ENCODE measurements around the gene TRAF2.

The TRAF2 gene

DNA sequence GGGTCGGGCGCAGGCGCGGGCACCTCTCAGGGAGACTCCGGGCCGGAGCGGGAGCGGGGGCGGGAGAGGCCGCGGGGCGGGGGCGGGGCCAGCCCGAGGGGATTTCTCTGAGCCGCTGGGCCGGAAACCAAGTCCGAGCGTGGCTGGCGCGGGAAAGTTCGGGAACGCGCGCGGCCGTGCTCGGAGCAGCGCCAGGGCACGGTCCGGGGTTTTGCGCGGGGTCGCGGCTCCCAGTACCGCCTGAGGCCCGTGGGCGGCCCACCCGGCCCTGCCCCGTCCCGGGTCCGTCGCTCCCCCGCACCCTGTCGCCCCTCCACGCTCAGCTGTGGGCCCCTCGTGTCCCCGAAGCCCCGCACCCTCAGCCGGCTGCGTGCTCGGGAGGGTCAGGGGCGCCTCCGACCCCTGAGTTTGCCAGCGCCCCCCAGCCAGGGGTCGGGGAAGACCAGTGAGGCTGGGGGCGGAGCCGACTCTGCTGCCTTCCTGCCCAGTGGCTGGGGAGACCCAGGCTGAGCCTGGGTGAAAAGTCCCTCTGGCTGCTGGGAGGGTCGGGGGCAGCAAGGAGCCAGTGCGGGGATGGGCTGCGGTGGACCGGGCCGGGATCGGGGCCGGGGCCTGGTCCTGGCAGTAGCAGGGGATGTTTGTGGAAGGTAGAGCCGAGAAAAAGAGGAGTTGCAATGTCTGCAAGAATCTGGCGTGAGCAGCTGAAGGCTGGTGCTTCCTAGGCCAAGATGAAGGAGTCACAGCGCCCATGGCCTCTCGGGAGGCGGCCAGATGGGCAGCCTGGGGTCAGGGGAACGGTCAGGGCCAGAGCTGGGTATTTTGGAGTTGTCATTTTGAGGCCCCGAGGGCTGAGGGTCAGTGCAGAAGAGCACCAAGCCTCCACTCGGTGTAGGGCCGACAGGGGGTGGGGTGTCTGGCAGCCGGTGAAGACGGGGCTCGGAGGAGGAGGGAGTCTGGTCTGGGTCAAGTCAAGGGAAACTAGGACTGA lies 588 bp downstream of the TRAF2 start:
- DNase-seq = no peak

DNA sequence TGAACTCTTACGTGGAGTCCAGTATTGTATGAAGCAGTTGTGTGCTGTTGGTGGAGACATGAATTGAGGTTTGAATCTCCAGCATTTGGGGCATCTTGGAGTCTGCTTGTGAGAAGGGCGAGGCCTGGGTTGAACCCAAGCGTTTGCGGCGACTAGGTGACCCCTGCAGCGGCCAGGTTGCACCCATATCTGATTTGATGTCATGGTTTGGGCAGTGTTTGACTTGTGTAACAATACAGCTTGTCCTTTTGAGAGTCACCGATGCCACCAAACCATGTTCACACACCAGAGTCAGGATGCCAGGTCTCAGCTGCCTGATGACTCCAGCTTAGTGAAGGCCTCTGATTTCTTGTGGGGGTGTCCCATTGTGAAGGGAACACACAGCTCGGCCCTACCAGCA lies 2.1 kb downstream of the TRAF2 start:
- no peak for DNase-seq

DNA sequence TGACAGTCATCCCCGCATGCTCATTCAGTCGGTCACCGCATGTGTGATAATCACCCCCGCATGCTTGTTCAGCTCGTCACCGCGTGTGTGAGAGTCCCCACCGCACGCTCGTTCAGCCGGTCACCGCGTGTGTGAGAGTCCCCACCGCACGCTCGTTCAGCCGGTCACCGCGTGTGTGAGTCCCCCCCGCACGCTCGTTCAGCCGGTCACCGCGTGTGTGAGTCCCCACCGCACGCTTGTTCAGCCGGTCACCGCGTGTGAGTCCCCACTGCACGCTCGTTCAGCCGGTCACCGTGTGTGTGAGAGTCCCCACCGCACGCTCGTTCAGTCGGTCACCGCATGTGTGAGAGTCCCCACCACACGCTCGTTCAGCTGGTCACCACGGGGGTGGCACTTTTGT lies 3.5 kb downstream of the TRAF2 start:
- no peak for DNase-seq

DNA sequence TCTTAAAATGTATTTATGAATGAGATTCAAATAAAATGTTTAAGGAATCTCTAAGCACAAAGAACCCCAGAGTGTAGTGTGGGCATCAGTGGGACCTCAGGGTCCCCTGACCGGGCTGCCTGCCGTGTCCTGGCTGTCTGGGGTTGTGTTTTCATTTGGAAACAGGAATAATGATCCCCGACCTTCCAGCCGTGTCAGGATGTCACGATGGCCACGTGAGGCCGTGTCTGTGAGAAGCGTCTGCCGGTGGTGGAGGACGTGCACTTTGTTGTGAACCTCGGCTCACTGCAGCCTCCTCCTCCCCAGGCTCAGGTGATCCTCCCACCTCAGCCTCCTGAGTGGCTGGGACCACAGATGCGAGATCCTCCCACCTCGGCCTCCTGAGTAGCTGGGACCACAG lies 4.3 kb downstream of the TRAF2 start:
- no peak for DNase-seq

DNA sequence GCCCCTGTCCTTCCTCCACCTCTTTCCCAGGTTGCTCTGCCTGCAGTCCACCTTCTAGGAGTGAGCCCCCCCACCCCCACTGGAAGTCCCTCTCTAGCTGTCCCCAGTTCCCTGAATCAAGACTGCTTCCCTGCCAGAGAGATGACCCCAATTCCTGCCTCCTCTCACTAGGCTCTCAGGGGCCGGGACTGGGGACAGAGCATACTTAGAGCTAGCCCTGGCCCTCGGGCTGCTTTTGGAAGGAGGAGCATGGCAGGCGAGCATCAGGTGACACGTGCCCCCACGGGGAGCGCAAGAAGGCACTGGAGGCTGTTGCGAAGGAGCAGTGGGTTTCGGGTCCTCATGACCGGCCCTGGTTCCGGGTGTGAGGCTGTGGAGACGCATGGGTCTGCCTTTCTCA lies 9.7 kb downstream of the TRAF2 start:
- no peak for DNase-seq

DNA sequence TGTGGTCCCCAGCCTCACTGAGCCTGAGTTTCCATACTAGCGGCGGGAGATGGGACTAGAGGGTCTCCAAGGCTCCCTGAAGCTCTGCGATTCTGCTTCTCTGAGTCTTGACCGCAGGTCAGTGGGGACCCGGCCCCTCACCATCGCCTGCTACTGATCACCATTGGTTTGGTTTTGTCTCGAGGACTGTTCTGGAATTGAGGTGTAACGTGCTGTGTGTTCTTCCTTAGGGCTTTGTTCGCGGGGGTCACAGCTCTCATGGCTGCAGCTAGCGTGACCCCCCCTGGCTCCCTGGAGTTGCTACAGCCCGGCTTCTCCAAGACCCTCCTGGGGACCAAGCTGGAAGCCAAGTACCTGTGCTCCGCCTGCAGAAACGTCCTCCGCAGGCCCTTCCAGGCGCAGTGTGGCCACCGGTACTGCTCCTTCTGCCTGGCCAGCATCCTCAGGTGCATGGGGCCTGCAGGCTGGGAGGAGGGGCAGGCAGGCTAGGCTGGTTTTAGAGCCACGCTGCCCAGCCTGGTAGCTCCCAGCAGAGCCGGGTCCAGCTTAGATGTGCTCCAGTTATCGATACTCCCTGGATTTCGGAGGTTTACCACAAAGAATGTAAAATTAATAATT lies 12.3 kb downstream of the TRAF2 start:
- DNase-seq = no peak

DNA sequence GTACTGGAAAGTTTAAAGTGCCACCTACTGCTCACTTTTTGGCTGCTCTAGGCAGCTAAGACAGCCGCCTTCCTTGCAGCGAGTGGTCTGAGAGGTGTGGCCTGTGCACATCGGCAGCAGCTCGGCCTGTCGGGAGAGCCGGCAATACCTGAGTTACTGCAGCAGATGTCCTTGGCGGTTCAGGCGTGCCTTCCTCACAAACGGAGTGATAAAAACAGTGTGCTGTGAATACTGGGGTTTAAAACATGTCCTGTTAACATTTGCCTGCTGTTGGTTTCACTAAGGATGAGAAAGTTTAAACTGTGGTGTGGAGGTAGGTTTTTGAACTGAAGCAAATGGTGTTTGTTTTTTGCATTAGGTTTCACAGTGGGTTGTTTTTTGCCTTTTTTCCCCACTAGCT lies 12.9 kb downstream of the TRAF2 start:
- DNase-seq = no peak

DNA sequence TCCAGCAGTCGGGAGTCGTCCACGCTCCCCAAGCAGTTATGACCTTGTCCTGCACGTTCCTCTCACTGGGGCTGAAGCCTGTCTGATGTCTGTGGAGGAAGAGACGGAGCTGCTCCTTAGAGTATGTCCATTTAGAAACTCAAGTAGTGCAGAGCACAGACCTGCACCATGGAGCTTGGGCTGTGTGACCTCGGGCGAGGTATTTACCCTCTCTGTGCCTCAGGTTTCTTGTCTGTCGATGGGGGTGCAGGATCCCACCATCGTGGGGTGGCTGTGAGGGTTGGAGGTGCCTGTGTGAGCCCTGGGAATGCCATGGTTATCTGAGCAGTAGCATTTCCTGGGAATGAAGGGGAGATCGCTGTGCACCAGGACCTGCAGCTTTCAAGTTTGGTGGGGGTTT lies 14.2 kb downstream of the TRAF2 start:
- no peak for DNase-seq

DNA sequence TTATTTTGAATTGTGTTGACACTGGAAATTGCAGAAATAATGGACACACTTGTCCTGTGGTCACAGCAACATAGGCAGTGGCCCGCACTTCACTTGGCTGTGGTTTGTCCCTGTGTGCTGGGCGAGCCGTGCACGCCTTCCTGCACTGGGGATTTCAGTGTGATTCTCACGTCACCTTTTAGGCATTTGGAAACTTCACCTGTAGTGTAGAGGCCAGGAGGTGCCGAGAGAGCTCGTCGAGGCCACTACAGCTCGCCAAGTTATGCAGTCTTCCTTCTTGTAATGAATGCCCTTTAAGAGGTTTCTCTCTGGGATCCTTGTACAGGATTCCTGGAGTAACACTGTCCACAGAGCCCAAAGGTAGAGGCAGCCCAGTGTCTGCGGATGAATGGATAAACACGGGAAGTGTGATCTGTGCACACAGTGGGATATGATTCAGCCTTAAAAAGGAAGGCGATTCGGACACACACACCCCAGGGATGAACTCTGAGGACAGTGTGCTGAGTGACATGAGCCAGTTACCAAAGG lies 14.7 kb downstream of the TRAF2 start:
- no peak for DNase-seq

DNA sequence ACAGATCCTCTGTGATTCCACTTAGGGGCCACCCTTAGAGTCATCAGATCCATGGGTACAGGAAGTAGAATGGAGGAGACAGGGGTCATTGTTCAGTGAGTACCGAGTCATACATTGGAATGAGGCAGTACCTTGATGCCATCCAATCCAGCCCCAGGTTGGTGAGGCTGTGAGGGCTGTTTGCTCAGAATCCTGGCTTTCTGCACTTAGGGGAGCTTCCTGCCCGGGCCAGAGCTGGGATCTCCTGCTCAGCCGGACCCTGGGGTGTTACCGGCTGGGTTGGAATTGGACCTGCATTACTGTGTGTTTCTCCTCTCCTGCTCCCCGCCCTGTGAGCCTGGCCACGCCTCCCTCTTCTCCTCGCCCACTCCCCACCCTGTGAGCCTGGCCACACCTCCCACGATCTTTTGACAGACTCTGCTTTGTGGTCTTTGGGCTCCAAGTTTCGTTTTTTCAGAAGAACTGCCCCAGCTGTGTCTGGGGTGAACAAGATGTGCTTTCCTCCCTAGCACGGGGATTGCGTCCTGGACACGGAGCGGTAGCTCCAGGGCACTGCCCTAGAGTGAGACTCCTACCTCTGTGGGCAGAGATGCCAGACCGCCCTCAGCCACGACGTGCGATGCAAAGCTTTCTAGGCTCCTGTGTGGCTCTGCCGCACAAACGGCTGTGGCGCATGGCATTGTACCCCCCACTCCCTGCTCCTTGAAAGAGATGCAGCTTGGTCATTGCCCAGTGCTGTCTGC lies 15.4 kb downstream of the TRAF2 start:
- DNase-seq = no peak

DNA sequence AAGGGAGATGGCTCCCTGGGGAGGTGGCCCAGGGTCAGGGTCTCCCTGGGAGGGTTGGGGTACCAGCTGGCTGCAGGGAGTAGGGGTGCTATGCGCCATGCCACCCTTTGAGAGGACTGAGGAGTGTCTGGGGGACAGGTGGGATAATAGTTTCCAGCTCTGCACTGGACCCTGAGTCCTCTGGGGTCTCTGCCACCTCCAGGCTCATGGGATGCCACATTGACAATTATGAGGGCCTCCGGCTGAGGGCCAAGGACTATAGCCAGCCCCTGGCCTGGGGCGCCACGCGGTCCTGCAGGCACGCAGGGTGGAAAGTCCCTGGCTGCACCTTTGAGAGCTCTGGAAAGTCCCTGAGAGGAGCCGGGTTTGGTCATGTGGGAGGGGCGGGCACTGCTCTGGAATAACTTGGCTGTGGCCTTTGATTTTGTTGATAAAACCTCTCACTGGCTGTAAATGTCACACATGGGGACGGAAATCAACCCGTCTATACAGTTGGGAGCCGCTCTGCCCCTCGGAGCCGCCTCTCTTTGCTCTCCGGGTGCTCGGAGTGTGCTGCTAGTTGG lies 16.0 kb downstream of the TRAF2 start:
- no peak for DNase-seq

DNA sequence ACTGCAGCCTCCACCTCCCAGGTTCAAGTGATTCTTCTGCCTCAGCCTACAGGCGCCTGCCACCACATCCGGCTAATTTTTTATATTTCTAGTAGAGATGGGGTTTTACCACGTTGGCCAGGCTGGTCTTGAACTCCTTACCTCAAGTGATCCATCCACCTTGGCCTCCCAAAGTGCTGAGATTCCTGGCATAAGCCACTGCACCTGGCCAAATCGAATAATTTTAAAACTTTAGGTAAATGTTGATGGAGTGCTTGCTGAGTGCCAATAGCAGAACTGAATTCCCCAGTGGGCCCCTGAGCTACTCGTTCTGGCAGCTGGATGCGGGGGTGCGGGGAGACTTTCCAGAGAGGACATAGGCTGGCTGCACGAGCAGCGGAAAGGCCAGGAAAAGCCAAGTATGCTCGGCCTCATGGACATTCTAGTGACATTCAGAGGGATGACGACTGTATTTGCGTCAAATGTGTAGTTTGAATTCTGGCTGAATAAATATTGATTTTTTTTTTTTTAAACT lies 16.8 kb downstream of the TRAF2 start:
- DNase-seq = no peak

DNA sequence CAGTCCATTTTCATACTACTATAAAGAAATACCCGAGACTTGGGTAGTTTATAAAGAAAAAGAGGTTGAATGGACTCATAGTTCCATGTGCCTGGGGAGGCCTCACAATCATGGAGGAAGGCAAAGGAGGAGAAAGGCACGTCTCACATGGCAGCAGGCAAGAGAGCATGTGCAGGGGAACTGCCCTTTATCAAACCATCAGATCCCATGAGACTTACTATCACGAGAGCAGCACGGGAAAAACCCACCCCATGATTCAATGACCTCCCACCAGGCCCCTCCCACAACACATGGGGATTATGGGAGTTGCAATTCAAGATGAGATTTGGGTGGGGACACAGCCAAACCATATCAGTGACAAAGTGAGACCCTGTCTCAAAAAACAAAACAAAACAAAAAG lies 19.9 kb downstream of the TRAF2 start:
- no peak for DNase-seq

DNA sequence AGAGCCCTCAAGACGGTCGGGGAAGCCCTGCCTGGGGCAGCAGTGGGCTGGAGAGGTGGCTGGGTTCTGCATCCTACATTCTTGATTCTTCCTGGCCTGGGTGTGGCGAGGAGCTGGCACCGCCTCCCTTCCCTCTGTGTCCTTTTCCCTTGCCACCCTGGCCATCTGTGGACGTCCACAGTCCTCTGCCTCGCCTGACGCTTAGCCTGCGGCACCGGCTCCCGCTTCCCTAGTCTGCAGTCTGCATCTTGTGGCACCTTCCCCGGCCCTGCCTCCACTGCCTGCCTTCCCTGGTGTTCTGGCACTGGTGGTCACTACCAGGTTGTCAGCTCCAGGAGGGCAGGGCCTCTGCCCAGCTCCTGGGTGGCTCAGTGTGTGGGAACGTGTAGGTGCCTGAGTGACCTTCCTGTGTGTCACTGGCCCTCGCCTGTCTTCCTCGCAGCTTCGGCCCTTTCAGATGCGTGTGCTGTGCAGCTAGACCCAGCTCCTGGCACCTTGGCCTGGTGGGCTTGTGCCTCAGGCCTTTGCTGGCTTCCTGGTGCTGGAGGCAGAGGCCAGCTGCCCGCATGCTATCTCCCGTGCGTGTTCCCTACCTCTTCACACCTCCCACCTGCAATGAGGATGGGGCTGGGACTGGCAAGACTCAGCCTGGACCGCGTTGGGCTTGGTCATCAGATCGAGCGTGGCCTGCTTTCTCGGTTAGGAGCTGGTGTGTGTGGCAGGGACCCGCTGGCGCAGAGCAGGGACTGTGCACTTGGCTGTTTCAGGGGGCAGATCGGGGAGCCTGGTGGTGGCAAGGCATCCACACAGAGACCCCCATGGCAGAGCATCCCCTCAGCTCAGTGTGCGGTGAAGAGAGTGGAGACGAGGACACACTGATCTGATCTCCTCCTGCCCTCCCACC lies 20.9 kb downstream of the TRAF2 start:
- DNase-seq = no peak

DNA sequence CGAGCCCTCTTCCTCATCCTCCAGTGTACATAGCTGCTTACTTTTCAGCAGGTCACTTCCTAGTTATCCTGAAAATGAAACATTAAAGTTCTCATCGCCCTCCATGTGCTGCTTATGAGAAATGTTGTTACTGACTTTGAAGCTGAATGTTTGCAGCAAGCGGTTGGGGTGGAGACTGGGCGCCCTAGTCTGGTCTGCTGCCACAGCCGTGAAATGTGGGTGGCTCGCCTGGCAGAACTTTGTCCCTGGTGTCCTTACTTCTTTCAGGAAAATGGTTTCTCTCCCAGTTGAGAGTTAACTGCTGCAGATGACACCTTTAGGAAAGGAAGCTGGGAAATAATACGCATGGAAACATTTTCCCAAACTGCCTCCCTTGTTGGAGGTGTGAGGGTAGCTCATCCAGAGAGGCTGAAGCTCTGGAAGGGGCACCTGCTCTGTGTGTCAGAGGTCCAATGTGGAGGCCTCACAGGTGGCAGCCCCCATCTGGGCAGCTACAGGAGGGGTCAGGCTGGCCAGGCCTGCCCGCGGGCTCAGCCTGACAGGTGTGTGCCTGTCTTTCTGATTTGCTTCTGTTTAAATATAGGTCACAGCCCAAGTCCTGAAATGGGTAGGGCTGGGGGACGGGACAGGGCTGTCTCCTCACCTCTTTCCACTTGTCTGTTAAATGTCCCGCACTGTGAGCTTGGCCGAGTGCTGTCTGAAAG lies 24.0 kb downstream of the TRAF2 start:
- DNase-seq = no peak

DNA sequence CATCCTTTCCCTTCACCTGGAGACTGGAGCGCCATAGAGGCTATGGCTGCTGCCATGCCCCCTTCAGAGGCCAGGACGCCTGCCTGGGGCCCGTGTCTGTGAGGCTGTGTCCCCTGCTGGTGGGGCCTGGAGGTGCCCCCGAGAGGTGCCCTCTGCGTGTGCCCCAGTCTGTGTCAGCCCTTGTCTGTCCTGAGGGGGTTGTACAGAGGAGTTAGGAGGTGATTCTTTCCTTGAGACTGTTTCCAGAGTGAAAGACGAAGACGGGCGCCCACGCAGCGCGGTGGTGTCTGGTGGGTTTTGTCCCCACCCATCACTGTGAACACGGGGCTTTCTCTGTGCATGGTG lies 24.6 kb downstream of the TRAF2 start:
- DNase-seq = no peak

DNA sequence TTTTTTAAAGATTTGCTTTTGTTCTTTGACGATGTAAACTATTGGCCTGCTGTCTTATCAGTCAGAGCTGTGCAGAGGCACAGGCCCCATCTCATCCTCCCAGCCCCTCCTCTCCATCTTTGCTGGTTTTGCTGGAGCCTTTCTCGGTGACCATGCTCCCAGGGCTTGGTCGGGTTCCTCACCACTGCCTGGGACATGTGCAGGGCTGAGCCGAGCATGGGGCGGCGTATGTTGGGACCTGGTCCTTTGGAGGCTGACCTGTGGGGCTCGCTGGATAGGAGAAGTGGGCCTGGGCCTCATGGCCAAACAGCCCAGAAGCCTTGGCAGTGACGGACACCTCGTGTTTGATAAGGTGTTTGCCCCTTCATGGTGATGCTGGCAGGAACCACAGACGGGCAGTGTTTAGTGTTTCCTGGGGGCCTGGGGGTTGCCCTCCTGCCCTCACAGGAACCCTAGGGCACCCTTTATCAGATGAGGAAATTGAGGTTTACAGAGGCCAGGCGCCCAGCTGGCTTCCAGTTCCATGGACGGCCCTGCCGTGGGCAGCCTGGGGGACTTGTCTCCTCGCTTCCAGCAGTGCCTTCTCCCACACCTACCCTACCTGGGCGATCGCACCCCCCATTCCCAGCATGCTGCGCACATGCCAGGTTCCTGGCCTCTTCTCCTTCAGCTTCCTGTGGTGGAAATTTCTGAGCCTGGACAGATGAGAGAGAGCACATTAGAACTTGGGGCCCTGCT lies 27.6 kb downstream of the TRAF2 start:
- no peak for DNase-seq

DNA sequence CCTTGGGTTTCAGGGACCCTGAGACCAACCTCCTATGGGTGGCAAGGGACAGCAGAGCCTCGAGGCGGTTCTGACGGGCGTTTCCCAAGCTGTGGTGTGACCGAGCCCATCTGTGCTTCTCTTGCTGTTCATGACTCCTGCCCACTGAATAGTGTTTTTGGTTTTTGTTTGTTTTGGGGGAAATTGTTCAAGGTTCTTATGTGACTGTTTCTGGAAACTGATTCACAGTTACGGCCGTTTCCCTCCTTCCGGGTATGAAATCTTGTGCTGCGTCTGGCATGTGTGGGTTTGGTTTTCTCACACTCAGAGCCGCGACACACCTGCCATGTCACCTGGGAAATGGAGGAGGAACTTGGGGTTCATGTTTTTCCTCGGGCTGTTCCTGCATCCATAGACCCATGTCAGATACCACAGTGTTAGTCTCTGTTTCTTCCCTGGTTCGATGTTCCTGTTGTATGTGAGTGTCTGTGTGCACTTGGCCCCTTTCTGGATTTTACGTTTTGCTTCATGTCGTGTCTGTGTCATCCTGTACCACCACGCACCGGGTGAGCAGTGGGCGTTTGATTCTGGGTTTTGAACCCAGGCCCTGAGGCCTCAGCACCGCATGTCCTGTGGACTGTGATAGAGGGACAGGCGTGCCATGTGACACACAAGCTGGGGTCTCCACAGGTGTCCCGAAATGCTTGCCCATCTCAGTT lies 29.5 kb downstream of the TRAF2 start:
- no peak for DNase-seq

DNA sequence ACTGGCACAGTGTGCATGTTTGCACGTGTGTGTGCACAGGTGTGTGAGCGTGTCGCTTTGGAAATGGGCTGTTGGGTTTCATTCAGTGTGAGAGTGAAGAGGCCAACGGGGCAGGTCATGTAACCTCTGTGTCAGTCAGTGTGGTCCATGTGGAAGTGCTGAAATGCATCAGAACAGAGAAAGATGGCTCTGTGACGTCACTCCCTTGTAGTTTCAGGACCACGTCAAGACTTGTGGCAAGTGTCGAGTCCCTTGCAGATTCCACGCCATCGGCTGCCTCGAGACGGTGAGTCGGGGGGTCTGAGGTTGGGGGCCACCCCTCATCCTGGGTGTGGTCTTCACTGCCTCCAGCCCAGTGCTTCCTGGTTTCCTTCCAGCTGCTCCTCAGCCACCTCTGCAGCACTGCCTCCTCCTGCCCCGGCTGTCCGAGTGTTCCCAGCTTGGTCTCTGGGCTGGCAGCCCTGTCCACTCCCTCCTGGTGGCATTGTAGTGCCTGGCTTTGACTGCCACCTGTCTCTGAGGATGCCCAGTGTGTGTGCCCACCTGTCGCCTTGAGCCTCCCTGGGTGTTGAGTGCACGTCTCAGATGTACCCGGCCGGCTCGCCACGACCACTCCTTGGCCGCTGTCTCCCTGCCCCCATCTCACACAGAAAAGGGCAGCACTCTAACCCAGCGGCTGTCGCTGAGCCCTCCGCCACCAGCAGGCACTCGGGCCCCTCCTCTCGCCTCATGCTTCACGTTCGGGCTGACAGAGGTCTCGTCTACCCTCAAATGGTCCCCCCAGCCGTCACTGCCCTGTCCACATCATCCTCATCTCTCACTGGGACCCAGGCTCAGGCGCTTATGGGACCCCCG lies 30.2 kb downstream of the TRAF2 start:
- no peak for DNase-seq
